Upper lobe of right lung (tissue), 1 donor: ENCODE data around the gene ADAMTS18. TPM values are rescaled to one million over a fixed set of nuclear protein-coding genes. Genes with fewer than 3 reads are reported as not detected.

Experiments
- ATAC-seq: fragments of 200-7000 bp; cut with Tn5 transposase; one replicate; pipeline ENCODE4 v1.9.1; 2020; ENCODE audit warnings: mild to moderate bottlenecking, moderate library complexity
- DNase-seq: peaks from one replicate; pipeline ENCODE4 v3.0.0-alpha.2; 2020
- H3K27ac ChIP-seq: fragments of 200-600 bp; one replicate; pipeline ENCODE4 v1.8.0; 2022
- H3K27me3 ChIP-seq: fragments of 200-600 bp; one replicate; pipeline ENCODE4 v1.8.0; 2022; ENCODE audit warnings: mild to moderate bottlenecking
- H3K36me3 ChIP-seq: fragments of 200-600 bp; one replicate; pipeline ENCODE4 v1.8.0; 2022
- H3K4me1 ChIP-seq: fragments of 200-600 bp; one replicate; pipeline ENCODE4 v1.8.0; 2022
- H3K4me3 ChIP-seq: fragments of 200-600 bp; one replicate; pipeline ENCODE4 v1.8.0; 2022; ENCODE audit warnings: mild to moderate bottlenecking
- H3K9me3 ChIP-seq: fragments of 200-600 bp; one replicate; pipeline ENCODE4 v1.8.0; 2022
- CTCF ChIP-seq: fragments of 200-600 bp; IDR thresholded peaks from one replicate; pipeline ENCODE4 v1.8.0; 2022; ENCODE audit warnings: antibody characterized with exemption
- intact Hi-C: fragments of 100-400 bp; cut with DNase I; formaldehyde crosslinking; loops from one replicate; pipeline ENCODE4 v1.11.0; 2022
- total RNA-seq: library from RNA; stranded (reverse); fragmentation: NEBNext Ultra II Directional; extraction: Animal tissue kit (Norgen Biotek cat#: 25700); gene quantifications from one replicate; pipeline ENCODE4 v1.2.1, GENCODE V29; 2021
- donor health status: DM: no; HTN: yes; CAD: no; lungs with severe emphysema.

Gene ADAMTS18
- total RNA-seq, 1 donor from 2014 or later: 0.46 TPM

DNA sequence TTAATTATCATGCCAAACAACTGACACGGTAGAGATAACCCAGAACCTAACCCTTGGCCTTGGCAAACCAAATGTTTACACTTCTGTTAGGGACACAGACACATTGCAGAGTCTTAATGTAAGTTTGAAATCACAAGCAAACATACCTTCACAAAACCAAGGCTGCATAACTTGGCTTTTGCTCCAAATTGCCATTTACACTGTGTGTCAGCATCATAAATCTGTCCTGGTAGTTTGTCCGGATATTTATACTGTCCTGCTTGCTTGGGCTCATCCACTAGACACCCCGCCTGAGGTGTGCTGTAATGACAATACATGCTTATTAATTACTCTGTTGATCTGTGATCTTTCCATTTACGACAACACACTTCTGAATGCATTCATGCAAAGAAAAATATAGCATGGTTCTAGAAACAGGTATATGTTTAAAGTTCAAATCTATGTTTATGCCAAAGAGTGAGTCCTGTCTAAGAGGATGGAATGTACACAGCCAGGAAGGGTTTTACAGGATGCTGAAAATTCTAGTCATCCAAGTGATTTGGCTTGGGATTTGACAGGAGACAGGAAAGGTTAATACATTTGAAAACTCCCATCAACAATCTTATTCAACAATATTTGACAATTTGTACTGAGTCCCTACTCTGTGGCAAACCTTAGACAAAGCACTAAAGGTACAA lies 81.1 kb downstream of the ADAMTS18 start:
- no peaks in the 10 kb centered on the region for H3K27me3 ChIP-seq
- H3K9me3 ChIP-seq: no peaks in the 10 kb centered on the region
- H3K4me1 ChIP-seq: no peaks in the 10 kb centered on the region
- intact Hi-C loops: no loop called here
- DNase-seq: no peak
- H3K27ac ChIP-seq: no peak overlapping the region
- H3K36me3 ChIP-seq: no peaks in the 10 kb centered on the region
- H3K4me3 ChIP-seq: no peak overlapping the region
- no peak for ATAC-seq
- TF ChIP-seq CTCF: no peak

DNA sequence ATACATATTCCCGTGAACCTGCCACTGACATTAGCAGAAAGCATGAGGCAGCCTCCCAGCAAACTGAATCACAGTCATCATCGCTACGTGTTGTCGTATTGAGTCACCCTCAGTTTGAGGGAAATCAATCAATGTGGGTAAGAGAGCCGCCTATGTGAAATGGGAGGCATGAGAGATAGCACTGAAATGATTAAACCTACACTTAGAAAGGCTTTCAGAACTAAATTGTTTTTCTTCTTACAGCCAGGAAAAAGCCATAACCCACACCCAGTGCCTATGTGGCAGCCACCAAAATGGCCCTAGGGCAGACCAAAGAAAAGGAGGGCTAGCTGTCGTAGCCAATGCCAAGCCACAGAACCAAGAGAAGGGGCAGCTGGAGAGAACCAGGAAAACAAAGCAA lies 90.5 kb downstream of the ADAMTS18 start:
- Histone ChIP-seq H3K4me3 (no peak overlapping the region), H3K4me1 (no peaks in the 10 kb centered on the region), H3K36me3 (no peaks in the 10 kb centered on the region), H3K27ac (no peak overlapping the region), H3K27me3 (no peaks in the 10 kb centered on the region), H3K9me3 (no peaks in the 10 kb centered on the region)
- ATAC-seq: no peak
- intact Hi-C loops: no loop called here
- TF ChIP-seq CTCF: no peak
- no peak for DNase-seq

- H3K4me1 ChIP-seq: no peaks in the 10 kb centered on the region
- ATAC-seq: no peak
- no peaks in the 10 kb centered on the region for H3K27me3 ChIP-seq
- no peak overlapping the region for H3K27ac ChIP-seq
- no peak overlapping the region for H3K4me3 ChIP-seq
- no peak for TF ChIP-seq CTCF
- intact Hi-C loops: no loop called here
- no peaks in the 10 kb centered on the region for H3K9me3 ChIP-seq
- no peaks in the 10 kb centered on the region for H3K36me3 ChIP-seq
- no peak for DNase-seq
These were observed 98.2 kb downstream of the ADAMTS18 start for GRCh38 chr16:77336637-77337036.

DNA sequence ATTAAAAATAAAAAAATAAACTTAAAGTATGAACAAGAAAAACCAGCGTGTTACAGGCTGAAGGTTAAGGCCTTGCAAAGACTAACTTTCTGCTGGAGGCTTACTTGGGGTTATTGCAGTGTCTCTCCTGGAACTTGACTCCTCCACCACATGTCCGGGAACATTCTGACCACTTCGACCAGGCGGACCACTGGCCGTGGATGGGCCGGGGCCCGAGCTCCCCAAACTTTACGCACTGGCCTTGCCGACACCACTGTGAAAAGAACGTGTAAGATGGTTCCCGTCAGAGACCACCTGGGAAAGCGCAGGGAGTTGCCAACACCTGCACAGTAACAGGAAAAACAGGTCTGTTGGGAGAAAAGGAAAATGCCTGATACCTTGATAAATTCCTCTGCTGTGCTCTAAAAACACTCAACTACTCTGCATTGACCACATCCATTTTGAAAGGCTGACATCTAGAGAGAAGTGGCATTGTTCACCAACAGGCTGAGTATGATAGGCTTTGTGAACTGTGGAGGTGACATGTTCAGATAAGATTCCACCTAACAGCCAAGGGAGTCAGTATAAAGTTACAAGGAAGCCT lies 99.1 kb downstream of the ADAMTS18 start:
- DNase-seq (no peak), ATAC-seq (no peak)
- Histone ChIP-seq H3K36me3 (no peaks in the 10 kb centered on the region), H3K9me3 (no peaks in the 10 kb centered on the region), H3K27me3 (no peaks in the 10 kb centered on the region), H3K4me1 (no peaks in the 10 kb centered on the region), H3K4me3 (no peak overlapping the region), H3K27ac (no peak overlapping the region)
- no peak for TF ChIP-seq CTCF
- intact Hi-C loops: no loop called here

DNA sequence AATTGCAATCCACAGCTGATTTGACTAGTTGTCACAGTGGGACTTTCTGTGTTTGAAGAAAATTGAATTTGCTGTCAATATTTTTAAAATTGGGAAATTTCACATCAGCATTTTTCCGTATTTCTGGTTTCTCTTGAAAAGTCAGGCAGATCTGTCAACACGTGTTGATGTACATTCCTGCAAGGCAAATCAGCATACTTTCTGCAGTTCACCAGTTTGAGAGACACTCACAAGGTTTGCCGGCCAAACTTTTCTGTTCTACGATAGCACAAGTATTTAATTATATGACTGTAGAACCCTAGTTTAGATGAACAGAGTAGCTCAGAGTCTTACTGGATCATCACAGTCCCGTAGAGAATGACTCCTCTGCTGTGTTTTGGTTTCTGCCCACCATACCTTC lies 102.0 kb downstream of the ADAMTS18 start:
- Histone ChIP-seq H3K27ac (no peak overlapping the region), H3K36me3 (no peaks in the 10 kb centered on the region), H3K4me3 (no peak overlapping the region), H3K4me1 (no peaks in the 10 kb centered on the region), H3K27me3 (no peaks in the 10 kb centered on the region), H3K9me3 (no peaks in the 10 kb centered on the region)
- ATAC-seq (no peak), DNase-seq (no peak)
- intact Hi-C loops: no loop called here
- no peak for TF ChIP-seq CTCF
